Measurements from ENCODE around the gene ORM2. TPM values are rescaled to one million over a fixed set of nuclear protein-coding genes. Genes with fewer than 3 reads are reported as not detected.
A peak's percentile ranks its signal among the peaks of the same experiment; 100 is the strongest.

Gene ORM2
- total RNA-seq, 6 experiments from 2014 or later = 3,162 to 5,107 (median 3,869) TPM

GRCh38 chr9:114312513-114312875 lies 17.2 kb upstream of the ORM2 start:
- no peak for ATAC-seq

GRCh38 chr9:114313186-114313585 lies 16.5 kb upstream of the ORM2 start:
- Histone ChIP-seq H3K36me3 (no peaks in the 10 kb centered on the region), H3K4me3 (no peak overlapping the region), H3K27ac (peak overlapping the region in 1 of 3 donors; percentile 8), H3K27me3 (no peaks in the 10 kb centered on the region), H3K4me1 (peaks cover 0 to 54% (median 21%) of the 10 kb centered on the region in 4 donors), H3K9me3 (no peaks in the 10 kb centered on the region)
- intact Hi-C loops (cut with DNase I) = no loop called here
- no peak for ATAC-seq
- DNase-seq = peak in 1 of 3 donors; percentile 36
- 74% methylated on average over 8 of the region's 8 CpGs for WGBS (ENCODE audit: insufficient coverage, low coverage, low lambda C conversion rate, missing lambda C conversion rate)
- no peak for TF ChIP-seq POLR2A (IDR thresholded peaks at IDR 0.05)
- TF ChIP-seq CTCF (IDR thresholded peaks at IDR 0.05) = no peak

More at GRCh38 chr9:114312513-114312875, 17.2 kb upstream of the ORM2 start:
- H3K27ac ChIP-seq = peak overlapping the region in 1 of 3 donors; percentile 29
- intact Hi-C loops (cut with DNase I) = no loop called here
- peak in 1 of 3 donors; percentile 37 for DNase-seq
- H3K9me3 ChIP-seq = no peaks in the 10 kb centered on the region
- peaks cover 0 to 54% (median 18%) of the 10 kb centered on the region in 4 donors for H3K4me1 ChIP-seq
- H3K4me3 ChIP-seq = no peak overlapping the region
- no peaks in the 10 kb centered on the region for H3K36me3 ChIP-seq
- TF ChIP-seq POLR2A (IDR thresholded peaks at IDR 0.05) (no peak), CTCF (IDR thresholded peaks at IDR 0.05) (no peak)
- WGBS (ENCODE audit: insufficient coverage, low coverage, low lambda C conversion rate, missing lambda C conversion rate) = 88% methylated on average over 5 of the region's 8 CpGs
- H3K27me3 ChIP-seq = no peaks in the 10 kb centered on the region

GRCh38 chr9:114314256-114314867 lies 15.3 kb upstream of the ORM2 start:
- peak; percentile 1 to 35 (median 12) for ATAC-seq
- Histone ChIP-seq H3K4me3 (no peak overlapping the region), H3K27ac (peak overlapping the region; percentile 66 to 85 (median 81)), H3K36me3 (no peaks in the 10 kb centered on the region), H3K27me3 (no peaks in the 10 kb centered on the region), H3K9me3 (no peaks in the 10 kb centered on the region), H3K4me1 (peaks cover 0 to 60% (median 26%) of the 10 kb centered on the region in 4 donors)
- WGBS (ENCODE audit: insufficient coverage, low coverage, low lambda C conversion rate, missing lambda C conversion rate) = 58% methylated on average over 6 of the region's 7 CpGs
- DNase-seq = peak in 1 of 3 donors; percentile 46
- no peak for TF ChIP-seq POLR2A (IDR thresholded peaks at IDR 0.05)
- no peak for TF ChIP-seq CTCF (IDR thresholded peaks at IDR 0.05)
- intact Hi-C loops (cut with DNase I) = no loop called here

- no peaks in the 10 kb centered on the region for H3K27me3 ChIP-seq
- 45% methylated on average over 6 of the region's 8 CpGs for WGBS (ENCODE audit: insufficient coverage, low coverage, low lambda C conversion rate, missing lambda C conversion rate)
- DNase-seq = peak; percentile 87 to 92 (median 88)
- H3K27ac ChIP-seq = peak overlapping the region; percentile 66 to 85 (median 81)
- intact Hi-C loops (cut with DNase I) = no loop called here
- H3K36me3 ChIP-seq = no peaks in the 10 kb centered on the region
- peaks cover 0 to 65% (median 28%) of the 10 kb centered on the region in 4 donors for H3K4me1 ChIP-seq
- H3K4me3 ChIP-seq = peak overlapping the region in 2 of 3 donors; percentile 8 to 26
- TF ChIP-seq POLR2A (IDR thresholded peaks at IDR 0.05) (peak; percentile 63), CTCF (IDR thresholded peaks at IDR 0.05) (no peak)
- ATAC-seq = peak; percentile 75 to 85 (median 80)
- H3K9me3 ChIP-seq = no peaks in the 10 kb centered on the region
These were observed 14.6 kb upstream of the ORM2 start for GRCh38 chr9:114314881-114315722.
